HepG2 (cell line): ENCODE results near the gene SENP5. TPM values are rescaled to one million over a fixed set of nuclear protein-coding genes. Genes with fewer than 3 reads are reported as not detected.

Source experiments
- ARID2 ChIP-seq: sonication (generic); formaldehyde crosslinking; IDR thresholded peaks from 2 replicates; pipeline ENCODE4 v1.8.1; 2022; ENCODE audit warnings: mild to moderate bottlenecking, missing genetic modification reagents, borderline replicate concordance
- CREB1 ChIP-seq, 2 experiments: fragments of 450-650 bp in 1 of 2; IDR thresholded peaks; 2 replicates each; pipeline ENCODE4 v1.6.1; 2016 to 2017; ENCODE audit warnings: control low read depth in 1 of 2, mild to moderate bottlenecking in 1 of 2, missing compliant biosample characterization in 1 of 2, missing genetic modification characterization in 1 of 2
- JUNB ChIP-seq: sonication (generic); formaldehyde crosslinking; IDR thresholded peaks from 2 replicates; pipeline ENCODE4 v1.8.0; 2022; ENCODE audit warnings: missing genetic modification reagents, mild to moderate bottlenecking, borderline replicate concordance
- MIXL1 ChIP-seq: IDR thresholded peaks from 2 replicates; pipeline ENCODE4 v1.6.1; 2016
- MTA3 ChIP-seq: sonication (generic); formaldehyde crosslinking; IDR thresholded peaks from 2 replicates; pipeline ENCODE4 v1.4.0; 2020; ENCODE audit warnings: missing genetic modification reagents
- NKX3-1 ChIP-seq: sonication (generic); formaldehyde crosslinking; IDR thresholded peaks from 2 replicates; pipeline ENCODE4 v1.5.0; 2020; ENCODE audit warnings: missing genetic modification reagents
- NONO ChIP-seq, 2 experiments: fragments of 450-650 bp in 1 of 2; sonication (generic) in 1 of 2; formaldehyde crosslinking in 1 of 2; IDR thresholded peaks in 1 of 2; conservative IDR thresholded peaks in 1 of 2; 2 replicates each; pipeline versions ENCODE4 v1.6.1 to v1.8.0; 2017 to 2022; ENCODE audit warnings: mild to moderate bottlenecking in 1 of 2, missing genetic modification reagents in 1 of 2, moderate library complexity in 1 of 2
- PHF8 ChIP-seq: sonication (generic); formaldehyde crosslinking; IDR thresholded peaks from 2 replicates; pipeline ENCODE4 v1.5.0; 2020; ENCODE audit warnings: missing genetic modification reagents
- REXO4 ChIP-seq: sonication (generic); formaldehyde crosslinking; IDR thresholded peaks from 2 replicates; pipeline ENCODE4 v1.8.0; 2022; ENCODE audit warnings: missing genetic modification reagents, mild to moderate bottlenecking, borderline replicate concordance
- SKIL ChIP-seq: sonication (generic); formaldehyde crosslinking; IDR thresholded peaks from 2 replicates; pipeline ENCODE4 v1.8.0; 2022; ENCODE audit warnings: missing genetic modification reagents, mild to moderate bottlenecking, moderate library complexity, borderline replicate concordance
- SMYD3 ChIP-seq: sonication (generic); formaldehyde crosslinking; IDR thresholded peaks from 2 replicates; pipeline ENCODE4 v1.8.1; 2023; ENCODE audit warnings: mild to moderate bottlenecking, missing genetic modification reagents
- SP2 ChIP-seq: sonication (generic); formaldehyde crosslinking; IDR thresholded peaks from 2 replicates; pipeline ENCODE4 v1.5.1; 2020; ENCODE audit warnings: mild to moderate bottlenecking, missing genetic modification reagents
- TMF1 ChIP-seq: sonication (generic); formaldehyde crosslinking; IDR thresholded peaks from 2 replicates; pipeline ENCODE4 v1.8.1; 2022; ENCODE audit warnings: low read depth, missing genetic modification reagents
- UBTF ChIP-seq: sonication (generic); formaldehyde crosslinking; IDR thresholded peaks from 2 replicates; pipeline ENCODE4 v1.4.0; 2020; ENCODE audit warnings: mild to moderate bottlenecking, missing genetic modification reagents
- USF2 ChIP-seq, 2 experiments: sonication (generic) in 1 of 2; formaldehyde crosslinking in 1 of 2; IDR thresholded peaks; 2 replicates each; pipeline versions ENCODE4 v1.5.1 to v1.6.1; 2011 to 2020; ENCODE audit warnings: borderline replicate concordance in 1 of 2, low read depth in 1 of 2, low read length in 1 of 2, mild to moderate bottlenecking in 1 of 2, missing genetic modification reagents in 1 of 2, moderate library complexity in 1 of 2
- YEATS2 ChIP-seq: sonication (generic); formaldehyde crosslinking; IDR thresholded peaks from 2 replicates; pipeline ENCODE4 v1.4.0; 2020; ENCODE audit warnings: missing genetic modification reagents, borderline replicate concordance
- ZBTB1 ChIP-seq: sonication (generic); formaldehyde crosslinking; IDR thresholded peaks from 2 replicates; pipeline ENCODE4 v1.4.0; 2020; ENCODE audit warnings: missing genetic modification reagents, borderline replicate concordance
- ZC3H13 ChIP-seq: sonication (generic); formaldehyde crosslinking; IDR thresholded peaks from 2 replicates; pipeline ENCODE4 v1.8.1; 2023; ENCODE audit warnings: mild to moderate bottlenecking, missing genetic modification reagents, moderate library complexity
- ZFAT ChIP-seq: sonication (generic); formaldehyde crosslinking; conservative IDR thresholded peaks from 2 replicates; pipeline ENCODE4 v1.8.1; 2023; ENCODE audit warnings: missing genetic modification reagents, inconsistent platforms
- ZIK1 ChIP-seq: sonication (generic); formaldehyde crosslinking; IDR thresholded peaks from 2 replicates; pipeline ENCODE4 v1.5.0; 2020; ENCODE audit warnings: mild to moderate bottlenecking, low read depth, missing genetic modification reagents, borderline replicate concordance
- ZNF12 ChIP-seq: sonication (generic); formaldehyde crosslinking; IDR thresholded peaks from 2 replicates; pipeline ENCODE4 v1.5.0; 2020; ENCODE audit warnings: missing genetic modification reagents
- ZNF335 ChIP-seq: sonication (generic); formaldehyde crosslinking; IDR thresholded peaks from 2 replicates; pipeline ENCODE4 v1.4.0; 2020; ENCODE audit warnings: missing genetic modification reagents
- ZNF383 ChIP-seq: sonication (generic); formaldehyde crosslinking; IDR thresholded peaks from 2 replicates; pipeline ENCODE4 v1.4.0; 2020; ENCODE audit warnings: missing genetic modification reagents, mild to moderate bottlenecking, borderline replicate concordance
- polyA plus RNA-seq, 8 experiments: library from polyadenylated mRNA; depleted of rRNA in 3 of 8; stranded (reverse) in 7 of 8; unstranded in 1 of 8; fragments of >200 nt; fragmentation: Illumina TruSeq in 4 of 8; extraction: Trizol in 4 of 8; gene quantifications; 2 replicates each; pipeline versions ENCODE4 v1.2.1 to v1.2.3, GENCODE V29; 2011 to 2016; ENCODE audit warnings: low read depth in 4 of 8, missing spikeins in 1 of 8, mixed read lengths in 1 of 8; ENCODE audit not compliant: insufficient read depth in 1 of 8
- total RNA-seq, 5 experiments: library from RNA; depleted of rRNA; stranded (reverse); fragments of >200 nt; fragmentation: Illumina TruSeq; extraction: Trizol; gene quantifications; 2 replicates each; pipeline ENCODE4 v1.2.3, GENCODE V29; 2016; ENCODE audit warnings: low read depth in 1 of 5

Gene SENP5
- total and polyA plus RNA-seq, 2 of the 13 experiments (the other 11 are each of a cell fraction or from before 2014, with no cell fraction given), result 17.6 to 30.9 TPM

DNA sequence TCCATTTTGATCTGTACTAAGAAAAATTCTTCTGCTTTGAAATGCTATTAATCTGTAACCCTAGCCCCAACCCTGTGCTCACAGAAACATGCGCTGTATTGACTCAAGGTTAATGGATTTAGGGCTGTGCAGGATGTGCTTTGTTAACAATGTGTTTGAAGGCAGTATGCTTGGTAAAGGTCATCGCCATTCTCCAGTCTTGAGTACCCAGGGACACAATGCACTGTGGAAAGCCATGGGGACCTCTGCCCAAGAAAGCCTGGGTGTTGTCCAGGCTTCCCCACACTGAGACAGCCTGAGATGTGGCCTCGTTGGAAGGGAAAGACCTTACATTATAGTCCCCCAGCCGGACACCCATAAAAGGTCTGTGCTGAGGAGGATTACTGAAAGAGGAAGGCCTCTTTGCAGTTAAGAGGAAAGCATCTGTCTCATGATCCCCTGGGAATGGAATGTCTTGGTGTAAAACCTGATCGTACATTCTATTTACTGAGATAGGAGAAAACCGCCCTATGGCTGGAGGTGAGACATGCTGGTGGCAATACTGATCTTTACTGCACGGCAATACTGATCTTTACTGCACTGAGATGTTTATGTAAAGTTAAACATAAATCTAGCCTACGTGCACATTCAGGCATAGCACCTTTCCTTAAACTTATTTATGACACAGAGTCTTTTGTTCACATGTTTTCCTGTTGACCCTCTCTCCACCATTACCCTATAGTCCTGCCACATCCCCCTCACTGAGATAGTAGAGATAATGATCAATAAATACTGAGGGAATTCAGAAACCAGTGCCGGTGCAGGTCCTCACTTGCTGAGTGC is 94.6 kb downstream of the SENP5 start (continued):
- TF ChIP-seq NONO (IDR thresholded peaks at IDR 0.05) (no peak), NONO (CRISPR knock-in tag; conservative IDR thresholded peaks at IDR 0.05) (peak; percentile 77; the same call in 1 of the 2 replicates), ZC3H13 (CRISPR knock-in tag) (peak; percentile 82), YEATS2 (CRISPR knock-in tag) (no peak), REXO4 (CRISPR knock-in tag) (no peak), NKX3-1 (no peak), PHF8 (0 out of 2 replicates have a peak, but pooled peaks have one; percentile 24), CREB1 (IDR thresholded peaks at IDR 0.05) (no peak), CREB1 (CRISPR knock-in tag; IDR thresholded peaks at IDR 0.05) (no peak; the same call in none of the 2 replicates), MIXL1 (CRISPR knock-in tag) (peak; percentile 96), TMF1 (no peak), MTA3 (CRISPR knock-in tag) (no peak), SP2 (no peak), SKIL (CRISPR knock-in tag) (peak; percentile 71; the same call in 1 of the 2 replicates), USF2 (IDR thresholded peaks at IDR 0.05; ENCODE audit: low read depth, low read length) (no peak), USF2 (CRISPR knock-in tag; IDR thresholded peaks at IDR 0.05; ENCODE audit: borderline replicate concordance) (no peak), ZNF12 (CRISPR knock-in tag) (no peak), ZBTB1 (CRISPR knock-in tag) (no peak), JUNB (CRISPR knock-in tag) (no peak), UBTF (CRISPR knock-in tag) (0 out of 2 replicates have a peak, but pooled peaks have one; percentile 23), ZNF383 (no peak), ZFAT (CRISPR knock-in tag) (no peak), ZNF335 (CRISPR knock-in tag) (no peak), ARID2 (no peak; the same call in 1 of the 2 replicates), SMYD3 (no peak), ZIK1 (CRISPR knock-in tag) (no peak)
